Lung (tissue), 12 donors: ENCODE data around the gene NHS. TPM values are rescaled to one million over a fixed set of nuclear protein-coding genes. Genes with fewer than 3 reads are reported as not detected.

Source experiments
- ATAC-seq: fragments of 200-7000 bp; cut with Tn5 transposase; one replicate; pipeline ENCODE4 v1.9.1; 2020; ENCODE audit warnings: moderate number of reproducible peaks; ENCODE audit not compliant: insufficient read depth, low FRiP score
- DNase-seq, 3 donors: peaks; one replicate each; pipeline ENCODE4 v3.0.0-alpha.2; 2013 to 2017
- H3K27ac ChIP-seq, 2 donors: one replicate each; pipeline ENCODE4 v1.5.1; 2013; ENCODE audit warnings: mild to moderate bottlenecking in 2 of 2, moderate library complexity in 2 of 2, control low read depth in 1 of 2, inconsistent platforms in 1 of 2, low read depth in 1 of 2, low read length in 1 of 2
- H3K27me3 ChIP-seq, 3 donors: one replicate each; pipeline ENCODE4 v1.5.1; 2013; ENCODE audit warnings: low read length in 2 of 3; ENCODE audit not compliant: control insufficient read depth in 3 of 3, insufficient read depth in 3 of 3
- H3K36me3 ChIP-seq, 4 donors: one replicate each; pipeline ENCODE4 v1.5.1; 2013; ENCODE audit warnings: low read length in 4 of 4, mild to moderate bottlenecking in 1 of 4, moderate library complexity in 1 of 4; ENCODE audit not compliant: control insufficient read depth in 4 of 4, insufficient read depth in 4 of 4
- H3K4me1 ChIP-seq, 5 donors: one replicate each; pipeline ENCODE4 v1.5.1; 2013; ENCODE audit warnings: low read length in 5 of 5, mild to moderate bottlenecking in 2 of 5, moderate library complexity in 1 of 5; ENCODE audit not compliant: control insufficient read depth in 5 of 5, insufficient read depth in 5 of 5
- H3K4me3 ChIP-seq: one replicate; pipeline ENCODE4 v1.5.1; 2013; ENCODE audit warnings: mild to moderate bottlenecking, control low read depth, moderate library complexity
- H3K9ac ChIP-seq, 2 donors: one replicate each; pipeline ENCODE4 v1.5.1; 2013; ENCODE audit warnings: low read length in 2 of 2, control low read depth in 1 of 2; ENCODE audit not compliant: insufficient read depth in 1 of 2
- H3K9me3 ChIP-seq, 4 donors: one replicate each; pipeline ENCODE4 v1.5.1; 2013; ENCODE audit warnings: low read length in 3 of 4, mild to moderate bottlenecking in 1 of 4, moderate library complexity in 1 of 4; ENCODE audit not compliant: control insufficient read depth in 4 of 4, insufficient read depth in 3 of 4
- WGBS, 2 donors: extraction: QIAGEN DNeasy Blood & Tissue Kit; methylation state at CpG; one replicate each; pipeline ENCODE4 v1.1.7; 2013; 5-methylcytosine and 5-hydroxymethylcytosine counted together
- polyA plus RNA-seq, 2 donors: library from polyadenylated mRNA; stranded (reverse); fragments of 200-250 nt; gene quantifications; one replicate each; pipeline ENCODE4 v1.2.1, GENCODE V29; 2013
- total RNA-seq, 2 donors: library from RNA; depleted of rRNA in 1 of 2; stranded (reverse); fragments of >200 nt in 1 of 2; gene quantifications; one replicate each; pipeline ENCODE4 v1.2.1, GENCODE V29; 2014 to 2021
- TF ChIP-seq, protein P1 (sequence below): IDR thresholded peaks from 2 replicates; pipeline ENCODE4 v1.5.1; 2012; ENCODE audit warnings: mild to moderate bottlenecking; ENCODE audit errors: control extremely low read depth, extremely low read depth
- donor health status: control.
- donor health status: control.
- donor health status: Bipolar disorder and iron deficiency.
- donor health status: healthy.
- donor health status: DM: yes; HTN: yes; CAD: no.

NHS gene
- total and polyA plus RNA-seq, 4 donors, result 0.46 to 2.0 (median 1.4) TPM

GRCh38 chrX:17414027-17414658, 39.1 kb downstream of the NHS start:
- no peak overlapping the region for H3K4me3 ChIP-seq
- TF ChIP-seq, protein P1, sequence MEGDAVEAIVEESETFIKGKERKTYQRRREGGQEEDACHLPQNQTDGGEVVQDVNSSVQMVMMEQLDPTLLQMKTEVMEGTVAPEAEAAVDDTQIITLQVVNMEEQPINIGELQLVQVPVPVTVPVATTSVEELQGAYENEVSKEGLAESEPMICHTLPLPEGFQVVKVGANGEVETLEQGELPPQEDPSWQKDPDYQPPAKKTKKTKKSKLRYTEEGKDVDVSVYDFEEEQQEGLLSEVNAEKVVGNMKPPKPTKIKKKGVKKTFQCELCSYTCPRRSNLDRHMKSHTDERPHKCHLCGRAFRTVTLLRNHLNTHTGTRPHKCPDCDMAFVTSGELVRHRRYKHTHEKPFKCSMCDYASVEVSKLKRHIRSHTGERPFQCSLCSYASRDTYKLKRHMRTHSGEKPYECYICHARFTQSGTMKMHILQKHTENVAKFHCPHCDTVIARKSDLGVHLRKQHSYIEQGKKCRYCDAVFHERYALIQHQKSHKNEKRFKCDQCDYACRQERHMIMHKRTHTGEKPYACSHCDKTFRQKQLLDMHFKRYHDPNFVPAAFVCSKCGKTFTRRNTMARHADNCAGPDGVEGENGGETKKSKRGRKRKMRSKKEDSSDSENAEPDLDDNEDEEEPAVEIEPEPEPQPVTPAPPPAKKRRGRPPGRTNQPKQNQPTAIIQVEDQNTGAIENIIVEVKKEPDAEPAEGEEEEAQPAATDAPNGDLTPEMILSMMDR, result no peak
- ATAC-seq, result no peak
- peaks cover 2 to 49% (median 41%) of the 10 kb centered on the region in 3 donors for H3K27me3 ChIP-seq
- H3K9me3 ChIP-seq, result no peaks in the 10 kb centered on the region
- no peak for DNase-seq
- H3K4me1 ChIP-seq, result peaks cover 0 to 8% (median 0%) of the 10 kb centered on the region in 5 donors
- no peak overlapping the region for H3K9ac ChIP-seq
- WGBS, 2 donors, result 78 to 89% methylated on average over 7 of the region's 7 CpGs
- H3K27ac ChIP-seq, result no peak overlapping the region
- H3K36me3 ChIP-seq, result no peaks in the 10 kb centered on the region

- no peak overlapping the region for H3K9ac ChIP-seq
- TF ChIP-seq, protein P1, result no peak
- H3K27me3 ChIP-seq, result peaks cover 2 to 54% (median 35%) of the 10 kb centered on the region in 3 donors
- H3K9me3 ChIP-seq, result no peaks in the 10 kb centered on the region
- no peak overlapping the region for H3K27ac ChIP-seq
- H3K36me3 ChIP-seq, result no peaks in the 10 kb centered on the region
- 40 to 45% methylated on average over 6 of the region's 6 CpGs for WGBS, 2 donors
- no peak for ATAC-seq
- no peak for DNase-seq
- H3K4me1 ChIP-seq, result peaks cover 0 to 8% (median 0%) of the 10 kb centered on the region in 5 donors
- H3K4me3 ChIP-seq, result no peak overlapping the region
These were observed 39.8 kb downstream of the NHS start for GRCh38 chrX:17414839-17415238.

- Histone ChIP-seq H3K9me3 (no peaks in the 10 kb centered on the region), H3K4me1 (peaks cover 0 to 8% (median 0%) of the 10 kb centered on the region in 5 donors), H3K27ac (no peak overlapping the region), H3K4me3 (no peak overlapping the region), H3K9ac (no peak overlapping the region), H3K36me3 (no peaks in the 10 kb centered on the region), H3K27me3 (peaks cover 2 to 59% (median 35%) of the 10 kb centered on the region in 3 donors)
- 50 to 56% methylated on average over 3 of the region's 3 CpGs for WGBS, 2 donors
- TF ChIP-seq, protein P1, result no peak
- DNase-seq (no peak), ATAC-seq (no peak)
These were observed 40.3 kb downstream of the NHS start for GRCh38 chrX:17415242-17415810.
